ENCODE data around the gene TCEA2.

Gene TCEA2

GRCh38 chr20:64101731-64102621 lies 39.0 kb downstream of the TCEA2 start:
- TF ChIP-seq GATA1 (IDR thresholded peaks at IDR 0.05; ENCODE audit: low read depth, low read length) (no peak), POLR2A (IDR thresholded peaks at IDR 0.05; ENCODE audit: low read length) (no peak)
- DNase-seq, result peak; percentile 48 to 68

GRCh38 chr20:64102647-64103354 lies 39.8 kb downstream of the TCEA2 start:
- TF ChIP-seq GATA1 (IDR thresholded peaks at IDR 0.05; ENCODE audit: low read depth, low read length) (no peak), POLR2A (IDR thresholded peaks at IDR 0.05; ENCODE audit: low read length) (no peak)
- DNase-seq, result no peak

- no peak for TF ChIP-seq GATA1 (IDR thresholded peaks at IDR 0.05; ENCODE audit: low read depth, low read length)
- no peak for TF ChIP-seq POLR2A (IDR thresholded peaks at IDR 0.05; ENCODE audit: low read length)
- DNase-seq, result no peak
Measured at GRCh38 chr20:64103871-64104666, 41.1 kb downstream of the TCEA2 start.

GRCh38 chr20:64104667-64105451 lies 41.9 kb downstream of the TCEA2 start:
- DNase-seq, result no peak

GRCh38 chr20:64105846-64106434 lies 42.9 kb downstream of the TCEA2 start:
- no peak for DNase-seq
- no peak for TF ChIP-seq POLR2A (IDR thresholded peaks at IDR 0.05; ENCODE audit: low read length)

More at GRCh38 chr20:64104667-64105451, 41.9 kb downstream of the TCEA2 start:
- TF ChIP-seq POLR2A (IDR thresholded peaks at IDR 0.05; ENCODE audit: low read length), result no peak
- no peak for TF ChIP-seq GATA1 (IDR thresholded peaks at IDR 0.05; ENCODE audit: low read depth, low read length)

- TF ChIP-seq GATA1 (IDR thresholded peaks at IDR 0.05; ENCODE audit: low read depth, low read length) (no peak), POLR2A (IDR thresholded peaks at IDR 0.05; ENCODE audit: low read length) (no peak)
- DNase-seq, result no peak
Measured at GRCh38 chr20:64106435-64106961, 43.5 kb downstream of the TCEA2 start.

GRCh38 chr20:64106981-64107735 lies 44.2 kb downstream of the TCEA2 start, which contains the start of gene NPBWR2:
TSS of gene NPBWR2 (minus strand) at chr20:64107565. CDS start at chr20:64106831, 734 bp downstream.
- no peak for DNase-seq
- no peak for TF ChIP-seq GATA1 (IDR thresholded peaks at IDR 0.05; ENCODE audit: low read depth, low read length)
- no peak for TF ChIP-seq POLR2A (IDR thresholded peaks at IDR 0.05; ENCODE audit: low read length)

- DNase-seq, result no peak
Measured at GRCh38 chr20:64107736-64108457, 44.9 kb downstream of the TCEA2 start.

GRCh38 chr20:64108731-64109681 lies 46.0 kb downstream of the TCEA2 start:
- no peak for DNase-seq
- TF ChIP-seq POLR2A (IDR thresholded peaks at IDR 0.05; ENCODE audit: low read length), result no peak
- TF ChIP-seq GATA1 (IDR thresholded peaks at IDR 0.05; ENCODE audit: low read depth, low read length), result no peak

More at GRCh38 chr20:64107736-64108457, 44.9 kb downstream of the TCEA2 start:
- TF ChIP-seq GATA1 (IDR thresholded peaks at IDR 0.05; ENCODE audit: low read depth, low read length), result no peak
- no peak for TF ChIP-seq POLR2A (IDR thresholded peaks at IDR 0.05; ENCODE audit: low read length)

GRCh38 chr20:64109831-64110391 lies 46.9 kb downstream of the TCEA2 start:
- no peak for TF ChIP-seq POLR2A (IDR thresholded peaks at IDR 0.05; ENCODE audit: low read length)
- TF ChIP-seq GATA1 (IDR thresholded peaks at IDR 0.05; ENCODE audit: low read depth, low read length), result no peak
- DNase-seq, result no peak

All from erythroblast (primary cell).